ENCODE data around the gene MRTFA.
"Not testable (repeated sequence)": the region's sequence is repeated elsewhere in the genome, so short reads cannot be mapped to it uniquely, and the experiment has no call there.

Gene MRTFA

GRCh38 chr22:40381461-40381860 is 255.1 kb downstream of the MRTFA start:
- DNase-seq, result no peak

- not testable (repeated sequence) for DNase-seq
These were observed 258.1 kb downstream of the MRTFA start for GRCh38 chr22:40378448-40378847.

- DNase-seq, result no peak
These were observed 258.6 kb downstream of the MRTFA start for GRCh38 chr22:40377931-40378330.

- DNase-seq, result no peak
These were observed 260.4 kb downstream of the MRTFA start for GRCh38 chr22:40376149-40376548.

GRCh38 chr22:40374567-40374966 is 262.0 kb downstream of the MRTFA start:
- DNase-seq, result no peak

- DNase-seq, result no peak
These were observed 267.7 kb downstream of the MRTFA start for GRCh38 chr22:40368836-40369235.

- no peak for DNase-seq
These were observed 268.5 kb downstream of the MRTFA start for GRCh38 chr22:40368016-40368415.

- DNase-seq, result no peak
These were observed 269.2 kb downstream of the MRTFA start for GRCh38 chr22:40367342-40367741.

GRCh38 chr22:40366068-40366467 is 270.5 kb downstream of the MRTFA start:
- no peak for DNase-seq

GRCh38 chr22:40364431-40364830 is 272.1 kb downstream of the MRTFA start:
- no peak for DNase-seq

GRCh38 chr22:40363059-40363458 is 273.5 kb downstream of the MRTFA start:
- no peak for DNase-seq

GRCh38 chr22:40361100-40361499 is 275.4 kb downstream of the MRTFA start:
- DNase-seq, result no peak
